ENCODE results near the gene RNF214. TPM values are rescaled to one million over a fixed set of nuclear protein-coding genes. Genes with fewer than 3 reads are reported as not detected.
"Not testable (repeated sequence)": the region's sequence is repeated elsewhere in the genome, so short reads cannot be mapped to it uniquely, and the experiment has no call there.

Gene RNF214
- total RNA-seq, 2 experiments from 2014 or later: 12.9 to 15.8 TPM

- intact Hi-C loops (cut with DNase I, micrococcal nuclease): no loop called here
- DNase-seq (no peak), ATAC-seq (ENCODE audit: poor library complexity) (no peak)
- H3K36me3 Mint-ChIP-seq (ENCODE audit: low read depth): no peaks in the 10 kb centered on the region
- Histone ChIP-seq H3K4me1 (ENCODE audit: insufficient read depth, low read length) (peaks cover 18% of the 10 kb centered on the region), H3K27me3 (ENCODE audit: control insufficient read depth in 1 of 2, insufficient read depth in 2 of 2, low read length in 2 of 2) (peaks cover 20 to 30% of the 10 kb centered on the region in 2 experiments), H3K36me3 (ENCODE audit: insufficient read depth, low read length) (no peaks in the 10 kb centered on the region), H3K4me3 (ENCODE audit: low read length) (no peak overlapping the region), H3K9me3 (ENCODE audit: control insufficient read depth in 1 of 2, insufficient read depth in 1 of 2, low read length in 2 of 2) (peaks cover 0 to 3% of the 10 kb centered on the region in 2 experiments), H3K27ac (ENCODE audit: low read depth in 1 of 2, low read length in 2 of 2) (no peak overlapping the region)
- H3K9me3 Mint-ChIP-seq: no peaks in the 10 kb centered on the region
- H3K4me1 Mint-ChIP-seq (ENCODE audit: low read depth): peaks cover 7% of the 10 kb centered on the region
- H3K4me3 Mint-ChIP-seq: no peak overlapping the region
- TF ChIP-seq CTCF (IDR thresholded peaks at IDR 0.05): no peak
- CTCF ChIA-PET: no interaction called here
- no peak overlapping the region for H3K27ac Mint-ChIP-seq
- POLR2A ChIA-PET: interaction anchor here (1.8 kb wide), 1 partner anchor 9 kb away, joined by 6 read pairs; the partner anchor contains the start of gene CEP164
- peaks cover 34% of the 10 kb centered on the region for H3K27me3 Mint-ChIP-seq
These were observed 86.3 kb downstream of the RNF214 start for GRCh38 chr11:117318738-117319137.

- H3K36me3 Mint-ChIP-seq (ENCODE audit: low read depth): no peaks in the 10 kb centered on the region
- Histone ChIP-seq H3K36me3 (ENCODE audit: insufficient read depth, low read length) (no peaks in the 10 kb centered on the region), H3K9me3 (ENCODE audit: control insufficient read depth in 1 of 2, insufficient read depth in 1 of 2, low read length in 2 of 2) (peaks cover 0 to 3% of the 10 kb centered on the region in 2 experiments), H3K4me1 (ENCODE audit: insufficient read depth, low read length) (peaks cover 18% of the 10 kb centered on the region), H3K4me3 (ENCODE audit: low read length) (no peak overlapping the region), H3K27ac (ENCODE audit: low read depth in 1 of 2, low read length in 2 of 2) (no peak overlapping the region), H3K27me3 (ENCODE audit: control insufficient read depth in 1 of 2, insufficient read depth in 2 of 2, low read length in 2 of 2) (peaks cover 17 to 29% of the 10 kb centered on the region in 2 experiments)
- no peak for ATAC-seq (ENCODE audit: poor library complexity)
- H3K4me1 Mint-ChIP-seq (ENCODE audit: low read depth): peaks cover 7% of the 10 kb centered on the region
- no peak for TF ChIP-seq CTCF (IDR thresholded peaks at IDR 0.05)
- no peaks in the 10 kb centered on the region for H3K9me3 Mint-ChIP-seq
- ChIA-PET POLR2A (interaction anchor here (0.9 to 1.8 kb wide), 2 partner anchors 8 to 418 kb away, joined by 3 to 6 read pairs; partner anchors contain the start of gene CEP164), CTCF (no interaction called here)
- H3K27me3 Mint-ChIP-seq: peaks cover 28% of the 10 kb centered on the region
- H3K27ac Mint-ChIP-seq: no peak overlapping the region
- H3K4me3 Mint-ChIP-seq: no peak overlapping the region
- DNase-seq: no peak
- intact Hi-C loops (cut with DNase I, micrococcal nuclease): no loop called here
These were observed 86.9 kb downstream of the RNF214 start for GRCh38 chr11:117319214-117319840.

GRCh38 chr11:117327255-117327566 is 94.7 kb downstream of the RNF214 start:
- not testable (repeated sequence) for H3K27me3 ChIP-seq (ENCODE audit: control insufficient read depth in 1 of 2, insufficient read depth in 2 of 2, low read length in 2 of 2); H3K36me3 ChIP-seq (ENCODE audit: insufficient read depth, low read length); ATAC-seq (ENCODE audit: poor library complexity); H3K9me3 Mint-ChIP-seq; H3K27ac ChIP-seq (ENCODE audit: low read depth in 1 of 2, low read length in 2 of 2); H3K27me3 Mint-ChIP-seq; DNase-seq; H3K4me3 Mint-ChIP-seq; H3K36me3 Mint-ChIP-seq (ENCODE audit: low read depth); H3K4me1 Mint-ChIP-seq (ENCODE audit: low read depth); H3K9me3 ChIP-seq (ENCODE audit: control insufficient read depth in 1 of 2, insufficient read depth in 1 of 2, low read length in 2 of 2)
- POLR2A ChIA-PET: interaction anchor here (0.8 to 2.4 kb wide), 8 partner anchors 8 to 183 kb away, joined by 3 to 21 read pairs (median 6); partner anchors contain the start of genes PAFAH1B2, PCSK7, RNF214 and SIDT2
- Histone ChIP-seq H3K4me3 (ENCODE audit: low read length) (peak overlapping the region; percentile 92), H3K4me1 (ENCODE audit: insufficient read depth, low read length) (peaks cover 23% of the 10 kb centered on the region)
- CTCF ChIA-PET: interaction anchor here (0.6 kb wide), 1 partner anchor 181 kb away, joined by 3 read pairs; no protein-coding TSS in a partner anchor
- peak overlapping the region; percentile 59 for H3K27ac Mint-ChIP-seq
- intact Hi-C loops (cut with DNase I, micrococcal nuclease): loop anchor here (2.0 to 10.0 kb wide), 5 partner anchors 94 to 555 kb away; partner anchors contain the start of genes PCSK7 (in 2 of the 2), RNF214 (in 2 of the 2), BUD13 (in 1 of the 2) and PAFAH1B2 (in 1 of the 2)

Measured in CD4-positive, alpha-beta T cell (primary cell).